ENCODE measurements around the gene DYNLT3.

DYNLT3 gene

DNA sequence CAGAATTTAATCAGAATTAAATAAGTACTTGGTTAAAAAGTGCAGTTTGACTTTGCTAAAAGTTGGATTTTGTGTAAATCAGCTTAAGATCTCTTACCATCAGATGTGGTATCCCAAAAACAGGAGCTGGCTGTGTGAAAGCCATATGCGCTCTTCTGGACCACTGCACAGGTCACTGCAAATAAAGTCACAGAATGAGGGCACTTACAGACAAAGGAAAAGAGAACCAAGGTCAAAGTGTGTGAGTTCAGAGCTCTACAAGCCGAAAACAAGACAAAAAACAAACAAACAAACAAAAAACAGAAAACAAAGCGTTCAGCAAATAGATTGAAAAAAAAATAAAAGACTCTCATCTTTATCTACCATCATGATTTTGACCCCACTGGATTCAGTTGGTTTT is 6.4 kb downstream of the DYNLT3 start:
- no peak for DNase-seq

DNA sequence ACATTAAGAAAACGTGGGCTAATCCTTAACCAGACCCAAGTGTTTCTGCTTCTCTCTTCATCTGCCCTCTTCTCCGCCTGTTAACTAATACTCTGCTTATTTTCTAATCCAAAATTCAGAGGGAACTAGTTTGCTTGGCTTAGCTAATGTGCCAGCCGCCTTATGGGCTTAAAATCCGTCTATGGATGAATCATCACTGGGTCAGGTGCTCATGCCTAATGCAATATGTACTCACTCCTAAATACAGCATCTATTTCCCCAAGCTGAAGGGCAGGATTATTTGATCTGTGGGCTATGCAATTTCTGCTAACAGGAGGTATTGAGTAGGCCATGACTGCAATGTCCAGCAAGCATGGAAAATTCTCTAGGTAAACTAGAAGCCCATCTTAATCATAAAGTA is 12.4 kb downstream of the DYNLT3 start:
- DNase-seq: no peak

DNA sequence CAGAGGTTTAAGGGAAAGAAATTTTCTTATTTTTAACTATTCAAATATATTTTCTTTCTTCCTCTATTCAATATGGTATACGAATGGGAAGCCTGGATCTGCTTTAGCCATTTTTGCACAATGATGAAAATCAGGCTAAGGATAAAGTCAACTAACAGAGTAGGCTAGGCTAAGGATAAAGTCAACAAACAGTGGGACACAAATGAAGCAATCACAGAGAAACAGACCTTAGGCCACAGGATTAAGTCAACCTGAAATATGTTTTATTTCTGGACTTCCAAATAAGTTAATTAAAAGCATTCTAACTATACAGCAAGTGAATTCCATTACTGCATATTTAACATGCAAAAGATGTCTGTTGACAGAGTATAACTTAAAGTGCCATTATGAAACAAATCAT is 17.0 kb downstream of the DYNLT3 start:
- no peak for DNase-seq

DNA sequence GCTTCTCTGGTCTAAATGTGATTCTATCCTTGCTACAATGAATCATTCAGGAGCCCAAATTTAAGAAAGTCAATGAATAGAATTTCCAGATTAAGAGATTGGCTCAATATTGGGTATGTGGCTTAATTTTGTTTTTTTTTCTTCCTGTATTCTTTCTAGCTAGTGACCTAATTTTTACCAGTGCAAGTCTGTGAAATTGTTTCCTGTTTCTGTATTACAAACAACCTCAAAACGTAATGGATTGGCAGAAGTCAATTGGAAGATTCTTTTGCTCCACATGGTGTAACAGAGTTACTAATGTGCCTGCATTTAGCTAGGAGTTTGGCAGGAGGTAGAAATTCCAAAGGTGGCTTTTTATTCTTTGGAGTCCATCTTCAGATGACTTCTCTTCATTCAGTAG is 17.6 kb downstream of the DYNLT3 start:
- DNase-seq: no peak

- DNase-seq: peak; percentile 67
Observed at GRCh38 chrX:37825215-37825842, 22.0 kb downstream of the DYNLT3 start.

DNA sequence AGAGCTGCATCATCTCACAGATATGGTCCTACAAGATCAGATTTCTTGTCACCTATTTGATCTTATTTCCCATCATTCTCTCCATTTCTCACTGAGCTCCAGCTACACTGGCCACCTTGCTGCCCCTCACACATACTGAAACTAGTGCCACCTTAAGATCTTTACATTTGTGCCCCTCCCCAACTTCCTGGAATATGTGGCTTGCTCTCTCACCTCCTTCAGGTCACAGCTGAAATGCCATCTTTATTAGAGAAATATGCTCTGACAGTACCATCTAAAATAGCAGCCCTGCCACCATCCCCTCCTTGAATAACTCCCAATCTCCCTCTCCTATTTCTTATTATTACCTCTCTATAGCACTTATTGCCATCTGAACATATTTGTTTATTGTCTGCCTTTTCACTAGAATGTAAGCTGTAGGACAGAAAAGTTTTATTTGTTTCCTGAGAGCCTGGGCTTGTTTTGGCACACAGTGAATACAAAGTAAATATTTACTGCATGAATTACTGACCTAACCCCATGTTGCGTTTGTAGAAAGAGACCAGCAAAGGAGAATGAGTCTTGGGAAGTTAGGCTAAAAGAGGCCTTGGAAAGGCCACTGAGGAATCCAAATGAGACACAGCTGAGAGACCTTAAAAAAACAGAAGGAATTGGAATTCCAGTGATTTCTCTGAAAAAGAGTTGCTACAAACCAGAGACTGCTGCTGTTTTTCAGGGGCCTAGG is 22.7 kb downstream of the DYNLT3 start:
- DNase-seq: no peak

- DNase-seq: no peak
Observed at GRCh38 chrX:37820646-37821045, 26.7 kb downstream of the DYNLT3 start.

GRCh38 chrX:37818031-37818430 is 29.3 kb downstream of the DYNLT3 start:
- no peak for DNase-seq

DNA sequence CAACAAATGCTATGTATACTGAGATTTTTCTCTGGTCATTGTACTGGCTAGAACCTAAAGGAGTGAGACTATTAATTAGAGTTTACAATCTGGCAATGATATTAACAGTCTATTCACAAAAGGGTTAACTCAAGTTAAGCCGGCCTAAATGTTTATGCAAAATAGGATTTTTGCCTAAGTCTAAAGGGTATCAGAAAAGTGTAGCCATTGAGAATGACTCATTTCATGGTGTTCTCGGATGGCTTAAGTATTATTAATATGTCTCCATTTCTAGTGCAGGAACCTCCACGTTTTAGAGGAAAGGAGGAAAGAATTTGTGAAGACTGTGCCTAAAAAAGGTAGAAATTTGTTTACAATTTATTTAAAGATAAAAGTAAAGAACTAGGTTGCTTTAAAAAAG is 29.8 kb downstream of the DYNLT3 start:
- no peak for DNase-seq

- DNase-seq: no peak
Observed at GRCh38 chrX:37817176-37817575, 30.2 kb downstream of the DYNLT3 start.

DNA sequence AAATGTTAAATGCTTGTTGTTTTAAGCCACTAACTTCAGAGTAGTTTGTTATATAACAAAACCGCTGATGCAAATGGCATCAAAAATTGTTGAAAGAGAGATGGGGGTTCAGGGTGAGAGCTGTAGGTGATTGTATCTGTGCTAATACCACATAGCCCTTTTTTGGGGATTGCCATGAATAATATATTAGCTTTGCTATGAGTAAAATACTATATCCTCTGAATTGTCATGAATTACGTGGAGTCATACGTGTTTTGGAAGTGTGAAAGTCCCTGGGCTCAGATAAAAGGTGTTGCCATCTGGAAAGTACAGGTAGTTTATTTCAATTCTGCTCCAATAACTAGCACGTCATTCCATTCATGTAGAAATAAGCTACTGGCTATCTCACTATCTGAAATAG is 30.6 kb downstream of the DYNLT3 start:
- DNase-seq: no peak

DNA sequence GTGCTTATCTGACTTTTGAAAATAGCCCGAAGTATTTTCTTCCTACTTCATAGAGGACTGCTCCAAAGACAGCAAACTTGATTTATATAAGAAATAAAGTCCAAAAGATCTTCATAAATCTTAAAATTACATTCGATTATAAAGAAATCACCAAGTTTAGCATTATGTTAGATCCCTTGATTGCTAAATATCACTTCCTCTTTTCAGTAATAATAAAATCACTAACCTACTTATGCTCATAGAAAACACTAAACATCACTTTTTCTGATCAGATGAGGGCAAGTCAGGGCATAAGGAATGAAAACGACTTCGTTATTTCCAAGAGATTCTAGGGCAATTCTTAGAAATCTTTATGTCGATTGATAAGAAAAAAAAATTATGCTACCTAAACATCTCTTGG is 32.0 kb downstream of the DYNLT3 start:
- DNase-seq: no peak

- no peak for DNase-seq
Observed at GRCh38 chrX:37813570-37813969, 33.8 kb downstream of the DYNLT3 start.

DNA sequence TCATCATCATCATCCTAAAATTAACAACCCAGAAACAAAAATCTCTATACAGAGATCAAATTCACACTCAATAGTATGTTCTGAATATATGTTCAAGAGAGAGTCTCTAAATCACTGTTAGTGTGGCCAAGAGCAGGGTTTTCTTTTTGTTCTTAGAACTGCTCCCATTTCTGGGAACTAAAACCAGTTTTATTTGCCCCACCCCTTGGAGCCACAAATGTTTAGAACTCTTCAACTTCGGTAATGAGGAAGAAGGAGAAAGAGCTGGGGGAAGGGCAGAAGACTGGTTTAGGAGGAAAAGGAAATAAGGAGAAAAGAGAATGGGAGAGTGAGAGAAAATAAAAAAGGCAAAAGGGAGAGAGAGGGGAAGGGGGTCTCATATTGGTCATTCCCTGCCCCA is 35.3 kb downstream of the DYNLT3 start:
- no peak for DNase-seq

GRCh38 chrX:37809970-37810369 is 37.4 kb downstream of the DYNLT3 start:
- no peak for DNase-seq

GRCh38 chrX:37803057-37803456 is 44.3 kb downstream of the DYNLT3 start:
- no peak for DNase-seq

- no peak for DNase-seq
Observed at GRCh38 chrX:37802028-37802427, 45.3 kb downstream of the DYNLT3 start.

DNA sequence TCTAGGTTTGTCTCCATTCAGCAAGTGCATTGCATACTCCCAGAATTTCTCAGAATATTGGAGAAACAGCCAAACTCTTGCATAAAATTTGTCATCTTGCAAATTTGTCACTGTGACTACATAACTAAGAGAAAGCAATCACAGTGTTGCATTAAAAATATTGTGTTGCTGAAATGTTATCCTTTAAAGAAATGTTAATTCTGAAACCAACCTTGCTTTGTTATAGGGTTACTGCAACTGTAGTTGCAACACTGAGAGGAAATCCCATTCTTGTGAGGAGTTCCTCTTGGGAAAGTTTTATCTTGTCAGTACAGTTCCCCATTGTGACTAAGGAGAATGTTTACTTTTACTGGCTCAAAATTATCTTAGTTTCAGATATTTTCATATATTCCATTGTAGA is 46.7 kb downstream of the DYNLT3 start:
- DNase-seq: no peak

DNA sequence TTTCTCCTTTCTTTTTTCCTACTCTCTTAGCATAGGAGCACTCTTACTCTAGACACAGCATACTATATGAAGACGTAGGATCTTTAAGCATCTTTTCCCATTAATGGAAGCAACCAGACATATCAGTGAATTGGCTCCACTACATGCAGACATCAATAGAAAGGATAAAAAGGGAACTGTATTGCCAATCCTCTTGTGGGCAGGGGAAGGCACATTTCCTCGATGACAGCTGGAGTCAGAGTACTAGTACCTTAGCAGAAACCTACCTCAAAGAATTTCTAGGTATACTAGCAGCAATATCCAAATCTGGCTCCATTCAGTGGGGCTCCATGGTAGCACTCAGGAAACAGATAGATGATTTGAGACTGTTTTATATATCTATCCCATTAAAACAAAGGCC is 47.4 kb downstream of the DYNLT3 start:
- no peak for DNase-seq

DNA sequence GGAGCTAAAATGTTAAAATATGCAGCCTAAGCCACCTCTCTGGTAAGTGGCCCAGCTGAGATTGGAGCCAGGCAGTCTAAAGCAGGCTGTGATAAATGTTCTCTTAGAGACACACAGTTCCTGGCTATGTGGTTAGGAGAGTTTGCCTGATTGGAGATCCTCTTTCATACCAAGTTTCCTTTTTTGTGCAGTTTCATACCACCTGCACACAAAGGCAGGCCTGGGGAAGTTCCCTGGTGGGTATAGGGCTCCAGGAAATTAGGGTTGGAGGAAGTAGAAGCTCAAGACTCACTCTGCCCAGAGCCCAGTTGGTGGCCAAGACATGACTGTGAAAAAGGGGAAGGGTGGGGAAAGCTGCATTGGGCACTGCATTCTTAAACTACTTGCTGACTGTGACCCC is 50.6 kb downstream of the DYNLT3 start:
- no peak for DNase-seq

- no peak for DNase-seq
Observed at GRCh38 chrX:37796310-37796709, 51.1 kb downstream of the DYNLT3 start.
